ENCODE data around the gene PLXNA2. TPM values are rescaled to one million over a fixed set of nuclear protein-coding genes. Genes with fewer than 3 reads are reported as not detected.

The PLXNA2 gene
- total RNA-seq, 2 donors from 2014 or later: 44.5 to 51.6 TPM

GRCh38 chr1:208148380-208148779, 95.8 kb downstream of the PLXNA2 start:
- peaks cover 32% of the 10 kb centered on the region for H3K4me1 ChIP-seq
- WGBS, 2 donors: 87 to 89% methylated on average over 4 of the region's 4 CpGs
- no peak for ATAC-seq

DNA sequence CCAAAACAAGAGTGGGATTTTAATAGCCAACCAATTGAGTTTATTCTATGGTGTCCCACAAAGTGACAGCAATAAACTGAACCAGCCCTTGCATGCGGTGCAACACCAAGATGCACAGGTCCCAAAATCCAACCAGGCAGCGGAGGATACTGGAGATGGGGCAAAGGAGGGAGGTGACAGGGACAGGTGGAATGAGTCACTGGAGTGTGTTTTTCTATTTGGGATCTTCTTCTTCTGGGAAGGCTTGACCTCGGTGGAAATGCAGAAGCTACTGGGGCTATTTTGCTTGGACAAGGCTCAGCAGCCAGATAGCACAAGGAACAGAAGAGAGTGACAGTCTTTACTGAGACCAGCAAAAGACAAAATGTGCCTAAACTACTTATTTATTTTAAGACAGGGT, 97.5 kb downstream of the PLXNA2 start:
- intact Hi-C loops (cut with DNase I): no loop called here
- Histone ChIP-seq H3K27me3 (no peaks in the 10 kb centered on the region), H3K36me3 (replicated peaks in 1 of 2; ENCODE audit: insufficient read depth in 1 of 2, low read depth in 2 of 2) (no peaks in the 10 kb centered on the region), H3K4me3 (no peak overlapping the region), H3K27ac (no peak overlapping the region), H3K9me3 (no peaks in the 10 kb centered on the region), H3K4me1 (peaks cover 36% of the 10 kb centered on the region)
- ATAC-seq (no peak), DNase-seq (no peak)
- TF ChIP-seq, protein P1, sequence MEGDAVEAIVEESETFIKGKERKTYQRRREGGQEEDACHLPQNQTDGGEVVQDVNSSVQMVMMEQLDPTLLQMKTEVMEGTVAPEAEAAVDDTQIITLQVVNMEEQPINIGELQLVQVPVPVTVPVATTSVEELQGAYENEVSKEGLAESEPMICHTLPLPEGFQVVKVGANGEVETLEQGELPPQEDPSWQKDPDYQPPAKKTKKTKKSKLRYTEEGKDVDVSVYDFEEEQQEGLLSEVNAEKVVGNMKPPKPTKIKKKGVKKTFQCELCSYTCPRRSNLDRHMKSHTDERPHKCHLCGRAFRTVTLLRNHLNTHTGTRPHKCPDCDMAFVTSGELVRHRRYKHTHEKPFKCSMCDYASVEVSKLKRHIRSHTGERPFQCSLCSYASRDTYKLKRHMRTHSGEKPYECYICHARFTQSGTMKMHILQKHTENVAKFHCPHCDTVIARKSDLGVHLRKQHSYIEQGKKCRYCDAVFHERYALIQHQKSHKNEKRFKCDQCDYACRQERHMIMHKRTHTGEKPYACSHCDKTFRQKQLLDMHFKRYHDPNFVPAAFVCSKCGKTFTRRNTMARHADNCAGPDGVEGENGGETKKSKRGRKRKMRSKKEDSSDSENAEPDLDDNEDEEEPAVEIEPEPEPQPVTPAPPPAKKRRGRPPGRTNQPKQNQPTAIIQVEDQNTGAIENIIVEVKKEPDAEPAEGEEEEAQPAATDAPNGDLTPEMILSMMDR (IDR thresholded peaks at IDR 0.05): no peak
- no peak for TF ChIP-seq POLR2A (IDR thresholded peaks at IDR 0.05)
- WGBS, 2 donors: 92 to 93% methylated on average over 3 of the region's 3 CpGs

More at GRCh38 chr1:208148380-208148779, 95.8 kb downstream of the PLXNA2 start:
- Histone ChIP-seq H3K36me3 (replicated peaks in 1 of 2; ENCODE audit: insufficient read depth in 1 of 2, low read depth in 2 of 2) (no peaks in the 10 kb centered on the region), H3K27me3 (no peaks in the 10 kb centered on the region), H3K9me3 (no peaks in the 10 kb centered on the region), H3K27ac (no peak overlapping the region), H3K4me3 (no peak overlapping the region)
- no peak for TF ChIP-seq POLR2A (IDR thresholded peaks at IDR 0.05)
- TF ChIP-seq, protein P1 (IDR thresholded peaks at IDR 0.05): no peak
- intact Hi-C loops (cut with DNase I): no loop called here
- DNase-seq: no peak

DNA sequence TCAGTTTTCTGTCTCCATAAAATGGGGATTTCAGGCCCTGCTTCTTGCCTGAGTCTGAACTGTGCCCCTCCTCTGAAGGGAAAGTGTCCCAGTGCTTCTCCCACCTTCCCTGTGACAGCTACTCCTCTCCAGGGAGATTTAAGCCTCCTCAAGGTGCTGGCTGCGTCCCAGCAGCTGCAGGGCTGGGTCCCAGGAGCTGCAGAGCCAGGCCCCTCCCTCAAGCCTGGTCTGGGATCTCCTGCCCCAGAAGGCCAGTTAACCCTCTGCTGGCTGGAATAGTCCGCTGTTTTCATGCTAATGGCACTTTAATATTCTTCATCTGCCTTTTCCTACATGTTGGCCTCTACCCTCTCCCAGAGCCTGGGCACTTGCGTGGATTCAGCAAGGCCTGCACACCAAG, 99.0 kb downstream of the PLXNA2 start:
- TF ChIP-seq, protein P1 (IDR thresholded peaks at IDR 0.05): no peak
- no peak for TF ChIP-seq POLR2A (IDR thresholded peaks at IDR 0.05)

GRCh38 chr1:208142590-208143382, 101.4 kb downstream of the PLXNA2 start:
- no peak for ATAC-seq
- no peak for DNase-seq

More for the DNA sequence above, 99.0 kb downstream of the PLXNA2 start:
- peaks cover 25% of the 10 kb centered on the region for H3K4me1 ChIP-seq
- 67 to 85% methylated on average over 3 of the region's 3 CpGs for WGBS, 2 donors
- DNase-seq (no peak), ATAC-seq (no peak)
- no peaks in the 10 kb centered on the region for H3K36me3 ChIP-seq (replicated peaks in 1 of 2; ENCODE audit: insufficient read depth in 1 of 2, low read depth in 2 of 2)
- no peak overlapping the region for H3K27ac ChIP-seq
- intact Hi-C loops (cut with DNase I): no loop called here
- H3K4me3 ChIP-seq: no peak overlapping the region
- H3K27me3 ChIP-seq: no peaks in the 10 kb centered on the region
- no peaks in the 10 kb centered on the region for H3K9me3 ChIP-seq

More at GRCh38 chr1:208142590-208143382, 101.4 kb downstream of the PLXNA2 start:
- 43 to 54% methylated on average over 5 of the region's 5 CpGs for WGBS, 2 donors
- Histone ChIP-seq H3K27me3 (no peaks in the 10 kb centered on the region), H3K9me3 (no peaks in the 10 kb centered on the region), H3K4me3 (no peak overlapping the region), H3K27ac (no peak overlapping the region), H3K36me3 (replicated peaks in 1 of 2; ENCODE audit: insufficient read depth in 1 of 2, low read depth in 2 of 2) (peaks cover 0 to 2% of the 10 kb centered on the region in 2 donors), H3K4me1 (peaks cover 16% of the 10 kb centered on the region)
- TF ChIP-seq, protein P1 (IDR thresholded peaks at IDR 0.05): no peak
- no peak for TF ChIP-seq POLR2A (IDR thresholded peaks at IDR 0.05)
- intact Hi-C loops (cut with DNase I): no loop called here

Measured in body of pancreas (tissue), 4 donors.